Adipose tissue (tissue), 3 donors: ENCODE measurements around the gene TMA7. TPM values are rescaled to one million over a fixed set of nuclear protein-coding genes. Genes with fewer than 3 reads are reported as not detected.

Source experiments
- H3K27ac ChIP-seq: one replicate; pipeline ENCODE4 v1.5.1; 2013; ENCODE audit warnings: low read depth, low read length
- WGBS, 3 donors: extraction: QIAGEN DNeasy Blood & Tissue Kit; methylation state at CpG; one replicate each; pipeline ENCODE4 v1.1.7; 2013; 5-methylcytosine and 5-hydroxymethylcytosine counted together
- polyA plus RNA-seq, 3 donors: library from polyadenylated mRNA; stranded (reverse); fragments of 200-250 nt; gene quantifications; one replicate each; pipeline ENCODE4 v1.2.3, GENCODE V29; 2013
- donor health status: healthy with polysubstance abuse.
- donor health status: Bipolar disorder and iron deficiency.
- donor health status: healthy.

TMA7 gene
- polyA plus RNA-seq, 3 donors, result 180 to 622 (median 308) TPM

DNA sequence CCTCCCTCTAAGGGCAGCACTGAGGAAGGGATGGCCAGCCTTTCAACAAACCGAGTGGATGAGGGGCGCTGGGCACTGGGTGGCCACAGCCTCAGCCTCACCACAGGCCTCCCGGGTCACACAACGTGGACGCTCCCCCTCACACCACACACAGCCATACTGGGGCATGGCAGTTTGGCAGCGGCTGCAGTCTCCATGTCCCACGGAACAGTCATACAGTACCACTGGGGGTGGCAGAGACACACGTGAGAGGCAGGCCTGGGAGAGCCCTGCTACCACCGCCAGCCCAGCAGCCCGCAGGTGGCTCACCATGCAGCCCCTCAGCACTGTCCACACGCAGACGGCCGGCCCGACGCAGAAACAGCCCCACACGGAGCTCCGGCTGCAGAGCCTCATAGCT is 21.9 kb upstream of the TMA7 start:
- WGBS, 3 donors, result 93 to 94% (median 93%) methylated on average over 17 of the region's 17 CpGs
- H3K27ac ChIP-seq, result no peak overlapping the region

DNA sequence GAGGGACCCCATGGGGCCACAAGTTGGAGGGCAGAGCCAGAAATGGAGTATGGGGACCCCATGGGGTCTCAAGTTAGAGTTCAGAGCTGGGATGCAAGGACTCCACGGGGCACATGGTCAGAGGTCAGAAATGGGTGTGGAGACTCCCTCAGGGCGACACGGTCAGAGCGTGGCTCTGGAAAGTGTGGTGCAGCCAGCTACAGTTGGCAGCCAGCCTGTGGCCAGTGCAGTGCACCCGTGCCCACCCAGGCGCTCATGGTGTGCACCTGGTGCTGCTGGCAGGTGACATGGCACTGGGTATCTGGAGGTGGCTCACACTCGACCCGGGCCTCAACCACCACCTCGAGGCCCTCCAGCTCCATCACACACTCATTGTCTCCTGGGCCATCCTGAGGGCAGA is 21.4 kb upstream of the TMA7 start:
- no peak overlapping the region for H3K27ac ChIP-seq
- 86 to 93% (median 87%) methylated on average over 9 of the region's 9 CpGs for WGBS, 3 donors

DNA sequence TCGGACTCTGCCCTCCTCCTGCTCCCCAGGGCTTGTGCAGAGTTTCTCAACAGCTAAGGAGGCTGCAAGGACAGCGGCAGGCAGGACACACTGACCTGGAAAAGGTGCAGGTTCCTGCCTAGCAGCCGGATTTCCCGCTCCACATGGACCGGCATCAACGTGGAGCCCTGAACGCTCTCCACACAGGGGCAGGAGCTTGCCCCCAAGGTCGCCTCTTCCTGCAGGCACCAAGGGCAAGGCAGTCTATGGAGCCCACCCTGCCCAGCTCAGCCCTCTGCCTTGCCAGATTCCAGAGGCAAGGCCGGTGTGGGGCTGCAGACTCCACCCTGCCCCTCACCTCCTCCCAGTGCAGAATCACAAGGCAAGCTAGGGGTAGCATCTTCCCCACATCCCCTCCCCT is 20.9 kb upstream of the TMA7 start:
- no peak overlapping the region for H3K27ac ChIP-seq
- WGBS, 3 donors, result 87 to 90% (median 89%) methylated on average over 9 of the region's 9 CpGs

DNA sequence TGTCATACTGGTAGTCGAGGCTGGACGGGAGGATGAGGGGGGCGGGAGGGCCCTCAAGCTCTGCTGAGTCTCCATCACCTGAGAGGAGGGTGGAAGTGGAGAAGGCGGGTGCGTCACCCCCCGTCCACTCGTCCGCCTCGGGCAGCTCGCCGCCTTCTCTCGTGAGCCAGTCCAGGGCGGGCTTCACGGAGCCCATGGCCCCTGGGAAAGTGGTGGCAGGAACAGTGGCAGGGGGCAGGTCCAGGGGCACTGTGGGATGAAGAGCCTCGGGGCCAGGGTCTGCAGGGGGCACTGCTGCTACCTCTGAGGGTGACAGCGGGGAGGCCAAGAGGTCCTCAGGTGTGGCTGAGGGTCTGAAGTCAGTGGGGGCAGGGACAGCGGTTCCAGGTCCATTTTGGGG is 20.5 kb upstream of the TMA7 start:
- 88 to 94% (median 93%) methylated on average over 11 to 17 of the region's 17 CpGs for WGBS, 3 donors
- H3K27ac ChIP-seq, result no peak overlapping the region

GRCh38 chr3:48420561-48420960 is 19.5 kb upstream of the TMA7 start:
- no peak overlapping the region for H3K27ac ChIP-seq
- 90 to 93% (median 90%) methylated on average over 14 of the region's 14 CpGs for WGBS, 3 donors

GRCh38 chr3:48422272-48422671 is 17.8 kb upstream of the TMA7 start:
- 66 to 91% (median 87%) methylated on average over 3 of the region's 3 CpGs for WGBS, 3 donors
- H3K27ac ChIP-seq, result no peak overlapping the region

- no peak overlapping the region for H3K27ac ChIP-seq
- WGBS, 3 donors, result 86 to 88% (median 86%) methylated on average over 7 to 8 of the region's 8 CpGs
Observed at GRCh38 chr3:48422681-48423080, 17.4 kb upstream of the TMA7 start.

DNA sequence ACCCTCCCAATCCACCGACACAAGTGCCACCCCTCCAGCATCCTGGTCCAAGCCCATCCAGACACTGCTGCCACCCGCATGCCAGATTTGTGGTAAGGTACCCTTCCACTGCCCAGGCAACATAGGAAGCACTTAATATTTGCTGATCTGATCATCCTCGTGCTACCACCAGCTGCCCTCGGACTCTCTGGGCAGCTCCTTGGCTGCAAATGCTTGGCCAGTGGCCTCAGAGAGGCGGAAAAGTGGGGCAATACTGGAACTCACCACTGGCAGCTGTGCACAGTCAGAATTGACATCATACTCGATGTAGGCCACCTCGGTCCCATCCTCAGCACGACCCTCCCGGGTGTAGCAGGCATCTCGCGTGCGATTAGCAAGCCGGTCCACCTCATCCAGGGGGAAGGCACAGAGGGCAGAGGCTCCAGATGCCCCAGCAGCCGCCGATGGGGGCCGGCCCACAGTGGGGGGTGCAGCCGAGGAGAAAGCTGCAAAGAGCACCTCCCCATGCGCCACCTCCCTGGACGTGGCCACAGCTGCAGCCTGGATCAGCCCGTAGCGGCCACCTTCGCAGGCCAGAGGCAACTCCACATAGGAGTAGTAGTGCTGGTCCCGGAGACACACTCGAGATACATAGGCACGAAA is 16.7 kb upstream of the TMA7 start:
- WGBS, 3 donors, result 84 to 90% (median 88%) methylated on average over 25 of the region's 25 CpGs
- H3K27ac ChIP-seq, result no peak overlapping the region

DNA sequence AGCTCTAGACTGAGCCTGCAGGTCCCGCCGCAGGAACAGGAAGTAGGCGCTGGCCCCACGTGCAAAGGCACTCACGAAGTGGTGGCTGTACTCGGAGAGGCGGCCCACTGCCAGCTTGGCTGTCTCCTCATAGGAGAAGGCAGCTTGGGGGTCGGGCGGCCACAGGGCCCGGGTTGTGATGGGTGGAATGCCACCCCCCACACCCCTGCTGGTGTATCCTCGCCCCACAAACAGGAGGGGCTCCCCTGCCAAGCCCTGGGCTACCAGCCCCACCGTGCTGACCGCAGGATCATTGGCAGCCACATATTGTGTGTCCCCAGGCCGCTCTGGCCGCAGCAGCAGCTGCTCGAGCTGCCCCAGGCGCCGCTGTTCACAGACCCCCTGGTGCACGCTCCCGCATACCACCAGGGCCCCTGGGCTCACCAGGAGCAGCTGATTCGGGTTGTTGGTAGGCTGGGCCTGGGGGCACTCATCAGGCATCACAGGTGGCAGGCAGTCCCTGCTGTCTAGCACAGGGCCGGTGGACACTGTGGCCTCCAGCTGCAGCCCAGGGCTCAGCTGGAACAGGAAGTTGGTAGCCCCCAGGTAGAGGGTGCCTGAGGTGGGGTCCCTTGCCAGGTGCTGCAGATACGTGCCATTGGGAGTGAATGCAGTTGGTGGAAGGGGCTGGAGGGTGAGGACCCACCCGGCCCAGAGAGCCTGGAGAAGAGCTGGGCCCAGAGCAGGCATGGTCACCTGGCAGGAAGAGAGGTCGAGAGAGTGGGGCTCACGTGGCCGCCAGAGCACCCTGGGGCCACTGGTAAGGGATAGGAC is 16.0 kb upstream of the TMA7 start:
- H3K27ac ChIP-seq, result no peak overlapping the region
- 87 to 91% (median 90%) methylated on average over 27 of the region's 27 CpGs for WGBS, 3 donors

- WGBS, 3 donors, result 54 to 64% (median 62%) methylated on average over 12 to 13 of the region's 13 CpGs
Observed at GRCh38 chr3:48425281-48425812, 14.7 kb upstream of the TMA7 start.

DNA sequence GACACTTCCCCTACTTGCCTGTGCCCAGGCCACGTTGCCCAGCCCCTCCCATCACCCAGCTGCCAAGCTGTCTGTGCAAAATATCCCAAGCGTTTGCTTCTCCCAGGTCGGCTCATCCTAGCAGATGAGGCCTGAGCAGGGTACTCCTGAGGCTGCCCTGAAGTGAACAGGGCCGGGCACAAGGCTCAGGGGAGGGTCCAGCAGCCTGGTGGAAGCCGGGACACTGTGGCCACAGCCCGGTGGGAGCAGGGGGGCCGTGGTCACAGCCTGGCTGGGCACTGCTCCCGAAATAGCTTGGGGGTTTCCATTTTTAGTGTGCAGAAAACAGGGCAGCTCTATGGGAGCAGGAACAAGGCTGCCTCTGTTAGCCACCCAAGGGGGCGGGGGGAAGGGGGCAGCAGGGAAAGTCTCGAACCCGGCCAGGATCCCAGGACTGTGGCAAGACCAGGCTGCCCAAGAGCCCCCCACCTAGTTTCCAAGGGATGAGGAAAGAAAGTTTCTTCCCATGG is 13.6 kb upstream of the TMA7 start:
- no peak overlapping the region for H3K27ac ChIP-seq
- 57 to 70% (median 59%) methylated on average over 11 of the region's 11 CpGs for WGBS, 3 donors

More at GRCh38 chr3:48425281-48425812, 14.7 kb upstream of the TMA7 start:
- no peak overlapping the region for H3K27ac ChIP-seq

DNA sequence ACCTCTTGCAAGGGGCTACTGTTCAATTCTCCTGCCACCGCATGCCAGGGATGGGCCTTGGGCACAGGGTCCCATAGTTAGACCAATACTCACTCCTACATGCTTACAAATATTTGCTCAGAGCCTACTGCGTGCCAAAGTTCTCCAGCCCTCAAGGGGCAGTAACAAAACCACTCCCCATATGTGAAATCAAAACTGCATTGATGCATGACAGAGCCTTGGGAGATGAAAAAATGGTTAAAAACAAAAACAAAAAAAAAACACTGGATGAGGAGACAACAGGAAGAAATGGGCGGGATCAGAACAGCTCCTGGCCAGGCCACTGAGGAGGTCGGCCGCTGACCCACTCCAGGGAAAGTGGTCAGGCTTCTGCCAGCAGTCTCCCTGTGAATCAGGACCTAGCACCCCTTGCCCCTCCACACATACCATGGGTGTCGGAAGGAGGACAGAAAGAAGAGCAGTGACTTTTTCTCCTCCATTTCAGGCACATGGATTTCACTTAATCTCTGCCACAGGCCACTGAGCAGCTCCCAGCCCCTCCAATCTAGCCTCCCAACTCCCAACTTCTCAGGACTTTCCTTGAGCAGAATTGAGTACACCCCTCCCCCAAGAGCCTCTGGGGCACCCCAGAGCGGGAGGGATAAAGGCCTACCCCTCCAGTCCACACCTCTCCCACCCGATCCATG is 13.0 kb upstream of the TMA7 start:
- 56 to 59% (median 58%) methylated on average over 8 of the region's 8 CpGs for WGBS, 3 donors
- H3K27ac ChIP-seq, result no peak overlapping the region

DNA sequence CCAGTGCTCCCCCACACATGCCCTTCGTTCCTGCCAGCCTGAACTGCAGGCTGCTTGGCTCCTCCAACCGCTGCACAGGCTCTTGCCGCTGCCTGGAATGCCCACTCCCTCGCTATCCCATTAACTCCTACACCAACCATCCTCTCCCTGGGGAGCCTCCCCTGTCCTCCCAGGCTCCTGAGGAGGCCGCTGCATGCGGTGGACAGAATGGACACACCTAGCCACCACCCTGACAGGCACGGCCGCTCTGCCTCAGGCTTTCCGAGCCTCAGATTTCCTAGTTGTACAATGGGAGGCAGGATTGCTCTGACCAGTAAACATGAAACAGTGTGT is 12.5 kb upstream of the TMA7 start:
- H3K27ac ChIP-seq, result no peak overlapping the region
- 65 to 82% (median 79%) methylated on average over 9 of the region's 9 CpGs for WGBS, 3 donors

GRCh38 chr3:48428088-48428571 is 11.9 kb upstream of the TMA7 start:
- WGBS, 3 donors, result 20 to 81% (median 80%) methylated on average over 7 of the region's 7 CpGs
- no peak overlapping the region for H3K27ac ChIP-seq

- H3K27ac ChIP-seq, result no peak overlapping the region
- WGBS, 3 donors, result 2 to 5% (median 4%) methylated on average over 51 to 60 of the region's 60 CpGs
Observed at GRCh38 chr3:48428572-48429316, 11.3 kb upstream of the TMA7 start.

DNA sequence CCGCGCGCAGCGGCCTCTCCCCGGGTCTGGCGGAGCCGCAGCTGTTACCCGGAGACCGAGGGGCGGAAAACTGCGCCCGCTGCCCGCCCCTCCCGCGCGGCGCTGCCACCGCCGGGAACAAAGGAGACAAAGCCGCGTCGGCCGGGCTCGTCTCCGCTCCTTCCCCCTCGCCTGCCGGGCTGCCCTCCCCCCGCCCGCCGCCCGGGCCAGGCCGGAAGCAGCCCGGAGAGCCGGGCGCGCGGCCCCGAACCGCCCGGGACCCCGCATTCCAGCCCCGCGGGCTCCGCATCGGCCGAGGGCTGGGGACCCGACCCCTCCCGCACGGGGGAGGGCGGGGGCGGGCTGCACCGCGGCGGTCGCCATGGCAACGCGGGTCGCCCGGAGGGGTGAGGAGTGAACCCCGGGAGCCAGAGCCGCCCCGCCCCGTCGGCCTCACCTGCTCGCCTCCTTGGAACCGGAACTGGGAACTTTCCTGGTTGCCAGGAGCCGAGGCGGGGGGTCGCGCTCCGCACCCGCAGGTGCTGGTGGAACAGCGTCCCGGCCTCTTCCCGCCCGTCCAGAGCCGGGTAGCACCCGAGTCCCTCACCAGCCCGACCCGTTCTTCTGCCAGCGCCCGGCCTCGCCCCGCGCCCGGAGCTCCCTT is 10.6 kb upstream of the TMA7 start:
- 0% methylated on average over 37 to 86 of the region's 86 CpGs for whole genome bisulfite sequencing, 3 donors
- no peak overlapping the region for H3K27ac ChIP-seq

- no peak within 1 kb of the TSS for H3K27ac ChIP-seq
- WGBS, 3 donors, result 9 to 21% (median 16%) methylated on average over 15 of the region's 15 CpGs
Observed at GRCh38 chr3:48429960-48430707, 9.9 kb upstream of the TMA7 start, which contains the start of gene PLXNB1. PLXNB1 (minus strand) TSS chr3:48430086; CDS start chr3:48424611, 5,475 bp downstream.
